SH-SY5Y (cell line): ENCODE measurements around the gene FITM1.

Source experiments
- GATA2 ChIP-seq: IDR thresholded peaks from 2 replicates; pipeline ENCODE4 v1.6.1; 2011; ENCODE audit warnings: mild to moderate bottlenecking, low read depth, low read length
- GATA3 ChIP-seq: IDR thresholded peaks from 2 replicates; pipeline ENCODE4 v1.6.1; 2011; ENCODE audit warnings: low read depth, mild to moderate bottlenecking, low read length, moderate library complexity

- TF ChIP-seq GATA2 (no peak), GATA3 (no peak)
Measured at GRCh38 chr14:24093207-24093900, 37.1 kb upstream of the FITM1 start.
